Tongue (tissue), 2 donors: ENCODE data around the gene SLC38A10. TPM values are rescaled to one million over a fixed set of nuclear protein-coding genes. Genes with fewer than 3 reads are reported as not detected.
A peak's percentile ranks its signal among the peaks of the same experiment; 100 is the strongest.
"Not testable (repeated sequence)": the region's sequence is repeated elsewhere in the genome, so short reads cannot be mapped to it uniquely, and the experiment has no call there.

Source experiments
- DNase-seq: peaks from one replicate; pipeline ENCODE4 v3.0.0-alpha.2; 2015
- total RNA-seq: library from RNA; depleted of rRNA; stranded (reverse); fragments of >200 nt; gene quantifications from one replicate; pipeline ENCODE4 v1.2.3, GENCODE V29; 2014

Gene SLC38A10
- total RNA-seq, 1 donor from 2014 or later: 52.7 TPM

GRCh38 chr17:81230043-81230820 is 64.9 kb downstream of the SLC38A10 start:
- no peak for DNase-seq

DNA sequence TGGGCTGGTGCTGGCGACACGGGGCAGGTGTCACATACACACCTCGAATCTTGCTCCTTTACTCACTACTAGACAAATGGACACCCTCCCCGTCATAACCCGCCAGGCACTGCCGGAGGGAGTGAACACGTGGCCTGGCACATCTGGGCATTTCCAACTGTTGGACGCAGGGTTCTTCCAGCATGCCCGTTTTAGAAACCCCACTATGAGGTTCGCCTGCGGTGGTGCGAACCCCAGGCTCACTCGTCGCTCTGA is 65.5 kb downstream of the SLC38A10 start:
- no peak for DNase-seq

DNA sequence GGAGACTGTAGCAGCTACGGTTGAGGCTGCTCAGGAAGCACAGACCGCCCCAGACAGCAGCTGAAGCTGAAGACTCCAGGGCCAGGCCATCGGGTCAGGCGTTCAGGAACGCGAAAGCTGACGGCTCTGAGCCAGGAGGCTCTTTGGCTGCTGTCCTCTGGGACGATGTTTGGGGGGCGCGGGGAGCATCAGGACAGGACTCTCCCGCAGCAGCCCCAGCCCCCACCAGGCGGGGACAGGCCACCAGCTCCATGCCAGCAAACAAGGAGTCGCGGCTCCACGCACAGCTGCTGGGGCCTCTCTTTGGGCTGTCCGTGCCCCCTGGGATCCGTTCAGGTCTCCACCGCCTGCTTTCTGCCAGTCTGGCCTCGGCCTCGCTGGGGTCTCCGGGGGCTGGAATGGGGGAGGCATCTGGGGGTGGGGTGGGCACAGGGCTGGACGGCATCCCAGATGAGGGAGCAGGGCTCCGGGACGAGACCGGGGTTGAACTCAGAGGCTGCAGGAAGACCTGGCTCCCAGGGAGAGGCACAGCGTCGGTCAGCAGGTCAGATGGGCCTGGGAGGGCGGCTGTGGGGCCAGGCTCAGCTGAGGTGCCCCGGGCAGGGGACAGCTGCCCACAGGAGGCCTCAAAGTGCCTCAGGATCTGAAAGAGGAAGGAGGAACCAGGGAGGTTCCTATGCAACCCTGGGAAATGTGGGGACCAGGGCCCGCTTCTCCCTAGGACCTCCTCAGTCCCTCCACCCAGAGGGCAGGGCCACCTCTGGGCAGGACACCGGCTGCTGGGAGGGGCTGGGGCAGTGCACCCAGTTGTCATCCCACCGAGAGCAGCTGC is 66.1 kb downstream of the SLC38A10 start:
- no peak for DNase-seq

DNA sequence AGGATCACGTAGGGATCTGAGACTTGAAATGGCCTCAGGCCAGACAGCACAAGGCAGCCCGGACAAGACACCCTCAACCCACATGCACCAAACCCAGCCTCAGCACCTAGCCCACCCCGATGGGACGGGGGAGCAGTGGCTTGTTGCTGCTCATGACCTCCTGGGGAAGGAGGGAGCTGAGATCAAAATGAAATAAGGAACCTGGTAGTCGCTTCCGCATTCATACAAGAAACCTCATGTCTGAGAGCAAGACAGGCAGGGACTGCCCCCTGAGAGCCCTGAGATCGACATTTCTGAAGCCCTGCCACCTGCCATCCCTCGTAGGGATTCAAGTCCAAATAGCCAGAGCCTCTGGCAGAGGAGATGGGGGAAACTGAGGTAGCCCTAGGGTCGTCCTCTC is 66.7 kb downstream of the SLC38A10 start:
- DNase-seq: no peak

DNA sequence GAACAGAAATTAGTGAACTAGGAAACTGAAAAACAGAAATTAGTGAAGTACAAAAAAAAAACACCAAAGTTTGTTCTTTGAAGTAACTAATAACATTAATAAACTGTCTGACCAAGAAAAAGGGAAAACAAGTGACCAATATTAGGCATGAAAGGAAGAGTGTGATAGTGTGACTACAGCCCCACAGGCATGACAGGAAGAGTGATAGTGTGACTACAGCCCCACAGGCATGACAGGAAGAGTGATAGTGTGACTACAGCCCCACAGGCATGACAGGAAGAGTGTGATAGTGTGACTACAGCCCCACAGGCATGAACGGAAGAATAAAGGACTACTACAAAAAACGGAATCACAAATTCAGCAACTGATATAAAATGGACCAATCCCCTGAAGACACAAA is 67.5 kb downstream of the SLC38A10 start:
- DNase-seq: not testable (repeated sequence)

DNA sequence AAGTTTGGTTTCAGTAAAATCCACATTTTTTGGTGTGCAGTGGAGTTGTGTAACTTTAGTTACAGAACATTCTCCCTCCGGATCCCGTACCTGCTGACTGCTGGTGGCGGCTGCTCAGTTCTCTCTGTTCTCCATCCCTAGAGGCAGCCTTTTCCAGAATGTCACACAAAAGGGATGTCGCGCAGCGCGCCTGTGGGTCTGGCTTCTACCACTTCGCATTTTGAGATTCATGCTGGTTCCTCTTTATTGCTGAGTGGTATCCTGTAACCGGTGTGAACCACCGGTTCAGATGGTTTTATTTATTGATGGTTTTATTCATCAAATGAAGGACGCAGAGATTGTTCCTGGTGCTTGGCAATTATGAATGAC is 71.4 kb downstream of the SLC38A10 start:
- DNase-seq: no peak

DNA sequence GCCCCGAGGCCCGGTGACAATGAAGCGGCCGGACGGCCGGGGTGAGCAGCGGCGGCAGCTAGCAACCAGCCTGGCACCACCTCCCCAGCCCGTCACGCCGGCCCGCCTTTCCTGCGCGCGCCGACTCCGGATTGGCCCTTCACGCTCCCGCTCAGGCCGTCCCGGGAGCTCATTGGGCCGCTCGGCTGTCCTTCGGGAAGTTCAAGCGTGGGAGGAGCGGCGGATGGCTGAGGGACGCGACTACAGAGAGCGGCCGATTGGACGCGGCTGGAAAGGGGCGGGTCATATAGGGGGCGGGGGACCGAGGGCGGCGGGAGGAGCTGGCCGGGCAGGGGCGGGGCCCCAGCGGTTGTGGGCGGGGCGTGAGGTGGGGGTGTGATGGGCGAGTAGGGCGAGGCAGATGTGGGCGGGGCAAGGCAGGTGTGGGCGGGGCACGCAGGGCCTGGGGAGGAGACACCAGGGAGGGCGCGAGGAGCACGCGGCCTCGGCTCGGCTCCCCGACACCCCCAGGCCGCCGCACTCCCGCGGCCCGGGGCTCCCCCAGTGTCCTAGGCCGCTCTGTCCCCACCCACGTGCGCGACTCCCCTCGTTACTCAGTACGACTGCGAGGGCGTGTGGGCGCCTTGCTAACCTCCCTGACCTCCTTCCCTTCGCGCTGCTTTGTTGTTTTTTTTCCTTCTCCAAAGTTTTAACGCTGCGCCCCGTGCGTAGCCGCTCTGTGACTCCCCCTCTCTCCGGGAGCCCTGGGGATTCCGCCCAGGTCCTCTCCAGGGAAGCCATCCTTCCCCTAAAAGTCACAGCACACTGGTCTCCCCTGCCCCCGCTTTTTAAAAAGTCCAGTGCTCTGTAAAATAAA is 72.0 kb downstream of the SLC38A10 start, which contains the start of gene CEP131:
Gene CEP131, minus strand, starts transcription at position 60 of the 856 bp plus-strand sequence. CDS start 2,909 bp downstream, outside the sequence.
- DNase-seq: peak; percentile 99

DNA sequence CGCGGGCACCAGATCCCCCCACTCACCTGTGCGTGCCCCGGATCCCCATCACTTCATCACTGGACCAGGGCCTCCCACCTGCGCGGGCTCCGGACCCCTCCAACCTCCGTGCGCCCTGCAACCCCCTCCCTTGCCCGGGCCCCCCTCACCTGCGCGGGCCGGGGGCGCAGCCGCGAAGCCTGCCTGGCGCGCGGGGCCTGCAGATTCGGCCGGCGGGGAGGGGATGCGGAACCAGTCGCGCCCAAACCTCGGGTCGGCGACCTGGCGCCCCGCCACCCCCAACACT is 72.5 kb downstream of the SLC38A10 start:
- no peak for DNase-seq

- no peak for DNase-seq
Measured at GRCh38 chr17:81221842-81222619, 73.1 kb downstream of the SLC38A10 start.

DNA sequence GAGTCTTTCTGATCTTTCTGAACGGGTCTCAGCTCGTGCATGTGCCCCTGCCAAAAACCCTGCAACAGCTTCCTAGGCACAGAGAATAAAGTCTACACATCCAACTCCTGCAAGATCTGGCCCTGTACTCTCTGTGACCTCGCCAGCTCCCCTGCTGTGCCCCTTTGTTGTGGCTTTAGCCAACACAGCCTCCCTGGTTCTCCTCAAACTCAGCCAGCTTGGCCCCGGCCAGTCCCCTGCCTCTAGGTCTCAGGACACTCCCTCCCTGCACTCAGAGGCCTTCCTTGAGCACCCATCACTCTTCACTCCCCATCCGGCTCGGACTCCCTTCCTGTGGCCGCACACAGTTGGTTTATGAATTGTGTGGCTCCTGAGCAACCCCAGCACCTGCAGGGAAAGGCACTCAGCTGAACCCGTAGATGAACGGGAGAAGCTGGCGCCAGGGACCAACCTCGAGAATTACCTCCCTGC is 73.7 kb downstream of the SLC38A10 start:
- DNase-seq: no peak

- DNase-seq: no peak
Measured at GRCh38 chr17:81219476-81220180, 75.5 kb downstream of the SLC38A10 start.

GRCh38 chr17:81218991-81219390 is 76.1 kb downstream of the SLC38A10 start:
- no peak for DNase-seq

GRCh38 chr17:81218459-81218858 is 76.6 kb downstream of the SLC38A10 start:
- DNase-seq: no peak

- peak; percentile 88 for DNase-seq
Measured at GRCh38 chr17:81217491-81217890, 77.6 kb downstream of the SLC38A10 start.

GRCh38 chr17:81213978-81214377 is 81.1 kb downstream of the SLC38A10 start:
- DNase-seq: no peak

- no peak for DNase-seq
Measured at GRCh38 chr17:81212365-81212764, 82.7 kb downstream of the SLC38A10 start.

DNA sequence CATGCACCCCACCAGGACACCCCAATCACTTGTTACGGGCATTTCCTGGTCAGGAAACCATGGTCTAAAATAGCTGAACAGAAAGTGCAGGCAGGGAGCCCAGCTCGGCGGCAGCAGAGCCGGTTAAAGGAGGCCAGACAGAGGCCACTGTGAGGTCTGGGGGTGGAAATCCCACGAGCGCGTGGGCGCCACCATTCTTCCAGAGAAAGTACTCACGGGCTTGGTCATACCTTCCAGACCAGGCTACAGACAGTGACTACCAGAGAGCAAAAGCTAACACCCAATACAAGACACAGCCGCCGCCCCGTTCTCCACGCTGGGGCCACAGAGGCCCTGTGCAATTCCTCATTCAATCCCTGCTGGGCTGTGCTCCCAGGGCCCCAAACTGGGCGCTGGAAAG is 84.2 kb downstream of the SLC38A10 start:
- DNase-seq: no peak

DNA sequence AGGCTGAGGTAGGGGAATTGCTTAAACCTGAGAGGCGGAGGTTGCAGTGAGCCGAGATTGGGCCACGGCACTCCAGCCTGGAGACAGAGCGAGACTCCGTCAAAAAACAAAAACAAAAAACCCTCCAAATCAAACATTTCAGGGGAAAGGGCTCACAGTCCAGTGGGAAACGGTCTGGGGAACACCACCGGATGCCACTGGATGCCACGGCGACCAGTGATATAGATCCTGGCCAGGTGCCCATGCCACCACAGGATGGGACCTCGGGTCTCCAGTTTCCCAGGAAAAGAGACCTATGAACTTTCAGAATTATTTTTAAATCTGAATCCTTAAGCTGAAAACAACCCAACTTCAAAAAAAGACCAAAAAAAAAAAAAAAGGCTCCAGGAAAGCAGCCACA is 84.6 kb downstream of the SLC38A10 start:
- DNase-seq: no peak

- no peak for DNase-seq
Measured at GRCh38 chr17:81209141-81209540, 86.0 kb downstream of the SLC38A10 start.

GRCh38 chr17:81208651-81209050 is 86.5 kb downstream of the SLC38A10 start:
- DNase-seq: no peak
